GM18858 (cell line): ENCODE data around the gene COPS4.
"Not testable (repeated sequence)": the region's sequence is repeated elsewhere in the genome, so short reads cannot be mapped to it uniquely, and the experiment has no call there.

Experiments used
- ATAC-seq: cut with Tn5 transposase; IDR thresholded peaks from one replicate; pipeline ENCODE4 v1.9.1; 2021; ENCODE audit not compliant: unreplicated experiment

Gene COPS4

DNA sequence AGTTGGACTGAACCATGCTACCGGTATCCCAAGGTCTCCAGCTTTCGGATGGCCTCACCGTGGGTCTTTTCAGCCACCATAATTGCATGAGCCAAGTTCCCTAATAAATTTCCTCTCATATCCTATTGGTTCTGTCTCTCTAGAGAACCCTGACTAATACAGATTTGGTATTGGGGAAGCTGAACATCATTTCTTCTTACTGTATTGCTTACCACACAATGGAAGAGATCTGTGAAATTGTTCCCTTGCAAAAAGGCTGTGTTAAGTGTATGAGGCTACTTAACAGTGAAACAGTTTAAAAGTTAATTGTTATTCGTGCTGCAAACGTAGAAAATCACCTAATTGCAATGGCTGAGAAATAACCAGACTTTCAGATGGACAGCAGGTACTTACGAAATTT lies 45.6 kb downstream of the COPS4 start:
- ATAC-seq, result no peak

DNA sequence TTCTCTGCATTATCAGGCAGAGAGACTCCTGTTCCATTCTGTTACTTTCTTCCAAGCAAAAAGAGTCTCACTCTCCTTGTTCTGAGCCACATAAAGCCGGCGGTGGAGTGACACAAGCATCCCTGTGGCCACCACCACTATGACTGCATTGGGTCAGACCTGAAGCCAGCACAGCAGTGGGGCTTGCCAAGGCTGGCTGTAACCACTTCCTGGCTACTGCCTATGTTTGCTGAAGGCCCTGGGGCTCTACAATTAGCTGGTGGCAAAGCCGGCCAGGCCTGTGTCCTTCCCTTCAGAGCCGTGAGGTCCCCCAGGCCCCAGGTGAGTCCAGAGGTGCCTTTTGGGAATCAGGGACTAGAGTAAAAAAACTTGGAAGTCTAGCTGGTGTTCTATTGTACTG lies 47.8 kb downstream of the COPS4 start:
- no peak for ATAC-seq

DNA sequence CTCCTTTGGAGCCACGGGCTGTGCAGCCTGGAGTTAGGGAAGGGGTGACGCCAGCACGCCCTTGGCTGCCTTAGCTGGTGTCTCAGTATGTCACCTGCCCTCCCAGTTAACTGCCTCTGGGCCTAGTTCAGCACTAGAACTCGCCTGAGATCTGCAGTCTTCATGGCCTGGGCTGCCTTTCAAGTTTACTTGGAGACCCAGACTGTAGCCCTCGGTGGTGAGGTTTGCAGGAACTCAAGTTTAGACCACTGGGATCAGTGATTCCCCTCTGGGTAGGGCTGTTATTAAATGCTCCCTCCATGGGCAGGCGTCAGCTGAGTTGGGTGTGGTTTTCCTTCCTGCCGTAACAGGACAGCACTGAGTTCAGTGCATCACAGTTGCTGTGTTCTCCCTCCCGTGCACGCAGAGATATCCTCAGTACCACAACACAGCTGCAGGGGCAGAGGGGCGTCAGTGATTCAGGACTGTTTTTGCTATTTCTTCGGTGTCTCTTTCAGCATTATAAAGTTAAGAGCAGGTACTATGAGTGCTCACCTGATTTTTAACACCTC lies 49.0 kb downstream of the COPS4 start:
- no peak for ATAC-seq

DNA sequence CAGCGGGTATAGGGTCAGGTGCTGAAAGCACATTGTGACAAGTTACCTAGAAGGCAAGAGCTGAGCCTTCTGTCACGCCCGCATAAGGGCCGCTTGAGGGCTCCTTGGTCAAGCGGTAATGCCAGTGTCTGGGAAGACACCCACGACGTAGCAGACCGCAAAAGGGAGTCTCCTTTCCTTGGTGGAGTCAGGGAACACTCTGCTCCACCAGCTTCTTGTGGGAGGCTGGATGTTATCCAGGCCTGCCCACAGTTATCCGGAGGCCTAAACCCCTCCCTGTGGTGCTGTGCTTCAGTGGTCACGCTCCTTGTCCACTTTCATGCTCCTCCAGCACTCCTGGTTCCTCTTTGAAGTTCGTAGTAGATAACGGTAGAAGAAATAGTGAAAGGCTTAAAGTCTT lies 50.0 kb downstream of the COPS4 start:
- ATAC-seq, result not testable (repeated sequence)

DNA sequence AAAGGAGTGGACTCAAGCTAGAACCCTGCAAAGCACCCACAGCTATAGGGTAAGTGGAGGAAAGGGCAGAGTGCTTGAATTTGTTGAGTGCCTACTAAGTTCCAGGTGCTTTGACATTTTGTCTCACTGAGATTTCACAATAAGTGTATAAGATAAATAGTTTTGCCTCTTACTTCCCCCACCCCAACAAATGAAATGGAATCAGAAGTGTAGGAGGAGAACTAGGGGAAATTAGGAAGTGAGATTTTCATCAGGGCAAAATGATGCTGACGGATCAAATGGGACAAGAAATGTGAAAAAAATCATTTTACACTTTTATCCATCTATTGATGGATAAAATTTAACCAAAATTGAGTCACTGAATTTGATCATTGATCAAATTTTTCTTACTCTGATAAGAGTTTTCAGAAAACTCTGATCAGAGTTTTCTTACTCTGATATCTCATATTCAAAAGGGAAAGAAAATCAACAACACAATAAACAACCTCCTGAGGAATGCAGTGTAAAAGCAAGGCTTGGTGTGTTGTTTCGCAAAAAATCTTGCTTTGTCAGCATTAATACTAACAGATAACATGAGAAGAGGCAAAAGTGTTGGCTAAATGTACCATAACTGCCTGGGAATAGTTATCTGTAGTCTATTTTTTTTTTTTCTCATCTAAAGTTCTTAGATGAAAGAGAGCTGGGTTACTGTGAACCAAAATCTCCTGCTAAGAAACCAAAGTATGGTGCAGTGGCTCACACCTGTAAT lies 54.6 kb downstream of the COPS4 start:
- no peak for ATAC-seq

DNA sequence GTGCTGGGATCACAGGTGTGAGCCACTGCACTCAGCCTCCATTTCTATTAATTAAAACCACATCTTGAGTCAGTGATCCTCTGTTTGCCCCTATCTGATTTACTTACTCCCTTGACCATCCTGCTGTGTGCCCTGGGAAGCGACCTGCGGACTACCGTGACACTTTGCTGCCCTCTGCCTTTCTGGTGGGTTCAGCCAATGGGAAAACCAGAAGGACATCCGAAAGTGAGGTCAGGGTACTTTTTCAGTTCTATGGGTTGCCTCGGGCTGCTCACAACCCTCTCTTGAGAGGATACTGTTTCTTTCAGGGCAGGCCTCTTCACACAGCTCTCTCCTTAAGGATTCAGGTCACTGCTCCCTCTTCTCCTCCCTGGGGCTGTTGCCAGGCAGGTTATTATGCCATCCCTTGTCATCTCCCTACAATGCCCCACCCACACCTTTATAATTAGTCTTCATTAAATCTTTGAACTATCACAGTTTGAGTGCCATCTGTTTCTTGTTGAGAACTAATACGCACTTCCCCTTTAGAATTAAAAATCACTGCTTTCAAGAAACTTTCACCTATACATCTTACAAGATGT lies 58.2 kb downstream of the COPS4 start:
- ATAC-seq, result no peak

DNA sequence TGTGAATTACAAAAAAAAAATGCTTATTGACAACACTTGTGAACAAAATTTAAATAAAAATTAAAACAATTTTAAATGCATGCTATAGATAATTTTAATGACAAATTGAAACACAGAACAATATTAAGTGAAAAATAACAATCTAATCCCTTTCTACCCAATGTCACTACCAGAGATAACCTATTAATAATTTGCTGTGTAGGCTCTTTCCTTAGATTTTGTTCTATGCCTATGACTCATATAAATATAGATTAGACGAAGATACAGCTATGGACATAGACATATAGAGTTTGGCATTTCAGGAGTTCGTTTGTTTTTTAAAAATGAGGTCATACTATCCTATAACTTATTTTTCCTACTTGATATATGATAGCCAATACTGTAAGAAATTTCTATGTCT lies 61.4 kb downstream of the COPS4 start:
- no peak for ATAC-seq

DNA sequence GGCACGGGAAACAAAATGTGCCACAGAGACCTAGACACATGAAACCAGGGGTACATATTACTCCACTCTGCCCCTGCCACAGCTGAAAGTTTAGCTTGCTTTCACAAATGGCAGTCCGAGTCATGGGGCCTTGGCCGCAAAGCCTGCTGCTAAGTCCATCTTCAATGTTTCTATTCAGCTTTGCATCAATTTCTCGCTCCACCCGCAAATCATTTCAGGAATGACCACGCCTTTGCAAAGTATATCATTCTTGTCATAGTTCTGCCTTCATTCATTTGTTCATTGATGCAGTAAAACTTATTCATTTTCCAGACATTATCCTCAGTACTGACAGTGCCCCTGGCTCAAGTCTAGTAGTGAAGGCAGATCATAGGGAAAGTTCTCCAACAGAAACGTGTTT lies 70.0 kb downstream of the COPS4 start:
- ATAC-seq, result no peak

DNA sequence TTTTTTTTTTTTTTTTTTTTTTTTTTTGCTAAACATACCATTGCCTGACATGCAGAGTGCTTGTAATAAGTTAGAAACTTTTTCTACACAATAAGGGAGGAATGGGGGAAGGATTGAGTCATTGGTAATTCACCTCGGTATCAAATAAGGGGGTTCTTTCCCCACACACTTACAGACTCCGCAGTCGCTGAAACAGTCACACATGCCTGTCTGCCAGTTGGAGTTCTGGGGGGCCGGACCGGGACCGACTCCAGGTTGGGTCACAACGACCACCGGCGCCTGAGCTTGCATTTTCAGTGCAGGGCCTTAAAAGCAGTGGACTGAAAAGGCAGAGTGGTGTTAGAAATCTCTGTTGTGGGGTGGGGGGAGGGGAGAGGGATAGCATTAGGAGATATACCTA lies 72.6 kb downstream of the COPS4 start:
- ATAC-seq, result no peak

DNA sequence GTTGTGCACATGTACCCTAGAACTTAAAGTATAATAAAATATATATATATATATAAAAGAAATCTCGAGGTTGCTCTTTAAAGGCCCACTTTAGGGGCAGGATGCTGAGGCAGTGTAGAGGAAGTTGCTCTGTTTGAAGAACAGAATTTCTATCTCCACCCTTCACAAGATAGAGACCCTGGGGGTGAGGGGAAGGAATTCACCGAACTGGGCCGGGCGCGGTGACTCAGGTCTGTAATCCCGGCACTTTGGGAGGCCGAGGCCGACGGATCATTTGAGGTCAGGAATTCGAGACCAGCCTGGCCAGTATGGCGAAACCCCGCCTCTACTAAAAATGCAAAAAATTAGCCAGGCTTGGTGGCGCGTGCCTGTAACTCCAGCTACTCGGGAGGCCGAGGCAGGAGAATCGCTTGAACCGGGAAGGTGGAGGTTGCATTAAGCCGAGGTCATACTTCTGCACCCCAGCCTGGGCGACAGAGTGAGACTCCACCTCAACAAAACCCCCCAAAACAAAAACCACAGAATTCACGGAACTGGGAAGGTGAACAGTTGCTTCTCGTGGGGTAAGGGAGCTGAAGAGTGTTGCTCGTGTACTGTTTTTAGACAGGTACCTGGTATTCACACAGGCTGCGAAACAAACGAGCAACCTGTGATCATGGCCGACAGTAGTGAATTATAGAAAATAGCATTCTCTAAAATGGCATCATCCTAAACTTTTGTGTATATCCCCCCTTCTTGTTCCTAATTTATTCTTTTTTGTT lies 73.3 kb downstream of the COPS4 start:
- ATAC-seq, result no peak

DNA sequence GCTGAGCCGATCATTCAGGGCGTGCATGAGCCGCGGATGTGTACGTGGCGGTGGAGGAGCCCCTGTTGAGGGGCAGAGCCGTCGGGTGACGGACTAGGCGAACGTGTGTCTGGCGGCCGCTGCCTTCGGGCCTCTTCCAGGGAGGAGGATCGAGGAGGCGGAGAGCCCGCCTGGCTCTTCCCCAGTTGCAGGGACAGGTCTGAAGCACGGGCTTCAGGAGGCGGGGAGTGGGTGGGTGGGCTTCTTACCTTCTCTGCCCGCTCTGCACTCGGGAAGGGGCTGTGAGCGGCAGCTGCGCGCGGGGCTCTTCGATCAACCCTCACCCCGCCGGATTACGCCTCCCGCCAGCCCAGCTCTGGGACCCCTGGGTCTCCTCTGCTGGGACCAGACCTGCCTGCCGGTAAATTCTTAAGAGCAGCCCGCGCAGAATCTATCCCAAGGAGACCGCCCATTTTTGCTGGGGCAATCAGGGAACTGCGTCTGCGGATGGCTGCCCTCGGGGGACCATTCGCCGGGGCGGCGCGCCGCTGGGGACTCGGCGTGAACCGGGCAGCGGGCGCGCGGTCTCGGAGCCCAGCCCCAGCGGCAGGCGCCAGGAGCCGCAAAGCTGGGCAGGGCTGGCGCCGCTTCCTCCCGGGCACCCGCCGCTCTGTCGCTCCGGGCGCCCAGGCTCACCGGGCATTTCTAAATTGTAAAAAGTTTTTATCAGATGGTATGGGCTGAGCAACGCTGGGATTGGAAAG lies 74.7 kb downstream of the COPS4 start:
- peak; percentile 1 for ATAC-seq

DNA sequence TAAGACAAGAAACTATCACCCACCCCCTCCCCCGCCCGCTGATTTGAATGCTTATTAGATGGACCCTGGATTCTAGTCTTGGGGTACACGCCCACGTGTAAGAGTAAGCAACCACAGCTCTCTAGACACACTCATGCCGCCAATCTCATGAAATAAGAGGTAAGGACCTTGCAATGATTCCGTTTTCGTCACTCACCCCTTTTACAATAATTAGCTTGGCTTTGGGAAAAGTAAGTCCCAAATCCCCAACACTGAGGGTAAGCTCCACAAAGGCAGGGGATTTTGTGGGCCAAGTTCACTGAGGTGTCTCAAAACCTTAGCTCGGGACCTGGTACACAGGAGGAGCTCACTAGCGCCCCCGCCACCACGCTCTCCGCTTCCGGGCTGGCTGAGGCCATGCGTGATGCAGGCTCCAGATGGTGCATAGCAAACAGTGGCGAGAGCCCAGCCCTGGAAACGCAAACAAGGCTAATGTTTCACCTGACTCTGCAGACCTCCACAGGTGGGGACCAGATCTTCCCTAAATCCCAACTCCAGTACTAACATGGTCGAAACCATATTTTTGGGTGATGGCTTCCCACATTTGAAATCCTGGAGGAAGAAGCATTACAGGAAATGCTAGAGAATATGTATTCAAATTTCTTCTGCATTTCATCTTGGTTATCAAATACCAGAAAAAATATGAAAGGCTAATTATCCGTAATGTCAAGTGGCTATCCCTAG lies 75.4 kb downstream of the COPS4 start:
- ATAC-seq, result peak; percentile 43

DNA sequence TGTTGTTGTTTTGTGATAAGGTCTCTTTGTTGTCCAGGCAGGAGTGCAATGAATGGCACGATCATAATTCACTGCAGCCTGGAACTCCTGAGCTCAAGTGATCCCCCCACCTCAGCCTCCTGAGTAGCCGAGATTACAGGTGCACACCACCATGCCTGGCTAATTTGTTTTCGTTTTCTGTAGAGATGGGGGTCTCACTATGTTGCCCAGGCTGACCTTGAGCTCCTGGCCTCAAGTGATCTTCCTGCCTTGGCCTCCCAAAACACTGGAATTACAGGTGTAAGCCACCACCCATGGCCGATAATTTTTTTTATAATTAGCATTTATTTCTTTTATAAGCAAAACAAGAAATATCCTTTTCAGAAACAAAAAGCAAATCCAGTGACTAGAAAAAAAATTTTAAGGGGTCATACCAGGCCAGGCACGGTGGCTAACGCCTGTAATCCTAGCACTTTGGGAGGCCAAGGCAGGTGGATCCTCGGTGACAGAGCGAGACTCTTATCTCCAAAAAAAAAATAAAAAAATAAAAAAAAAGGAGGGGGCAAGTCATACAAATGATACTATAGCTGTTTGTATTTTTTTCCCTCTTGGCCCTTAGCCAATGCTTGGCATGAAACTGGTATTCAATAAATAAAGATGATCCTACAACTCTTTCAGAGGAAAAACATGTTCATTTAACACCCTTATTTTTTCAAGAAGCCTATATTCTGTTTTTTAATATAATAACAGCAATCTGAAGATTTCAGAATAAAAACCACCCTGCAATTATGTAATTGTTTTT lies 76.2 kb downstream of the COPS4 start:
- no peak for ATAC-seq

DNA sequence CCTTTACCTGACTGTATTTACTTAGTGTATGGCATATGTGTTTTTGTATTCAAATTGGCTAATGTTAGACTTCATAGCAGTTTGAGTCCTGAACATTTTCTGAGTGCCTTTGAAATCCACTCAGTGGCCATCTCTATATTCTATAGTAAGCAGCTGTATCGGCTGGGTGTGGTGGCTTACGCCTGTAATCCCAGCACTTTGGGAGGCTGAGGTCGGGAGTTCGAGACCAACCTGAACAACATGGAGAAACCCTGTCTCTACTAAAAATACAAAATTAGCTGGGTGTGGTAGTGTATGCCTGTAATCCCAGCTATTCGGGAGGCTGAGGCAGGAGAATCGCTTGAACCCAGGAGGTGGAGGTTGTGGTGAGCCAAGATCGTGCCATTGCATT lies 76.8 kb downstream of the COPS4 start:
- ATAC-seq, result not testable (repeated sequence)

DNA sequence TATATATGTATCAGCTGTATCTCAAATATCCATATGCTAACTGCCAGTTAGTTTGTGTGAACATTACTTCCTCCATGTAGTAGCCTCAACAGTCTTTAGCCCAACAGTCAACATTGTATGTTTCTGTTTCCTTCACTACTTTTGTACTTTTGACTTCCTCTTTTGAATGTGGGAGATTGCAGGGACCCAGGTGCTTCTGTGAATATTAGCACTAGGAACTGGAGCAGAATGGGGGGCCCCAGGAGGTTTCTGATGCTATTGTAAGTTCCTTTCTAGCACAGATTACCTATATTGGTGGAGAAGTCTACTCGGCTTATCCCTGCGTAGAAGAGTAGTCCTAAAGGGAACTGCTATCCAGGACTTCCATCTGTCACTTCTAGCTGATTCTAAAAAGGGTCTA lies 77.2 kb downstream of the COPS4 start:
- peak; percentile 39 for ATAC-seq

DNA sequence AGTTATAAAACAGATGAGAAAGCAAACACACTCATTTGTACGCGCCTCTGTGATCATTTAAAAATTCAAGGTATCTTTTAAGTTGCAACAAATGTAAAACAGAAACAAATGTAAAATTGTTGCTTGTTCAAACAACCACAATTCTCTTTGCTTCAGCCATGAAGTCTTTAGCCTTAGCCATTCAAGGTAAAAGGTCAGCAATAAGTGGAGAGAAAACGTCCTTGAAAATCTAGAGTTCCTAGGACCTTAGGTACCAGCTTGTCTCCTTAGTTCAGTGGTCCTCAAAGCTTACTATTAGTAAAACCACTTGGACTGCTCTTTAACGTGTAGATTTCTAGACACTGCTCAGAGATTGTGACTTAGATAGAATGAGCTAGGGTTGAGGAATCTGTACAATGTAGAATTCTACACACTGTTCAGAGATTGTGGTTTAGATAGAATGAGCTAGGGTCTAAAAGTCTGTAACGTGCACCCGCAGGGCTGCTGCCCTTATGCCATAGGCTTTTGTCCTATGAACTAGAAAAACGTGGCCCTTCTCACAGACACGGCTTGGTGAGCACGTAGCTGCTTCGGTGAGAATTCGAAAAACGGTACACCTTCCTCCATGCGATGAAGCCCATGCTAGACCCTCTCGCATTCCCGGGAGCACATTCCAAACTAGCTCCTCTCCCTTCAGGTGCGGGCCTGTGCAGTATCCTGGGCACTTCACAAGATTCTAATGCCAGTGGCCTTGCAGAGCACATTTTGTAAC lies 77.9 kb downstream of the COPS4 start:
- ATAC-seq, result no peak

DNA sequence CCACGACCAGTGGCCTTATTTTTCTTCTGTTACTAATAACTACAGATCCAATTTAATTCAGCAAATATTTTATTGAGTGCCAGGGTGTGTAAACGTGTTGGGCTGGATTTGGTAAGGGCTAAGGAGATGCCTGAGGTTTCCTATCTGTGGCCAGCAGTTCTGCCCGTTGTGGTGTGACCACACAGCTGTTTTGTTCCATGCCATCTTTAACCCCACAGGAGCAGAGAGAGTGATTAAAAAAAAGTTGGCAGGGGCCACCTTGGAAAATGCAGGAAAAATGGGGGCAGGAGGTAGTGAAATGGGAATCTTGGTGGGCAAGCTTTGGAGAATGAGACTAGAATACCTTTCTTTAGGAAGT lies 78.4 kb downstream of the COPS4 start:
- ATAC-seq, result no peak

DNA sequence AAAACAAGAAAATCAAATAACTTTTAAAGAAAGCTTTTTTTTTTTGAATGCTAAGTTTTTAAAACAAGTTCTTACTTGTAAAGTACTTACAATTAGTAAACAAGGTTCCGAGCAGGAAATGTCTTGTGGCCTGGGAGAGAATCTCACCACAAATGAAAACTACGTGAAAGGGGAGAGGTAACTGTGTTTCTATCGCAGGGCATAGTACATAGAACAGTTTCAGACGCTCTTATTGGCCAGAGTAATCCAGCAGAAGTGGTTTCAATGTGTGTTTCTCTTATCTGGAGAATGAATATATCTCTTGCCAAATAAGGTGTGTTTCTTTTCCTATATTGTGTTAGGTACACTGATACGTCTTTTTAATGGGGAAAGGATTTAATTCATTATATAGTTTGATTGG lies 79.6 kb downstream of the COPS4 start, which contains the start of gene PLAC8:
PLAC8 (minus strand) TSS at position 154 of the 400 bp plus-strand sequence. CDS start 6,808 bp downstream, outside the sequence.
- peak; percentile 43 for ATAC-seq

DNA sequence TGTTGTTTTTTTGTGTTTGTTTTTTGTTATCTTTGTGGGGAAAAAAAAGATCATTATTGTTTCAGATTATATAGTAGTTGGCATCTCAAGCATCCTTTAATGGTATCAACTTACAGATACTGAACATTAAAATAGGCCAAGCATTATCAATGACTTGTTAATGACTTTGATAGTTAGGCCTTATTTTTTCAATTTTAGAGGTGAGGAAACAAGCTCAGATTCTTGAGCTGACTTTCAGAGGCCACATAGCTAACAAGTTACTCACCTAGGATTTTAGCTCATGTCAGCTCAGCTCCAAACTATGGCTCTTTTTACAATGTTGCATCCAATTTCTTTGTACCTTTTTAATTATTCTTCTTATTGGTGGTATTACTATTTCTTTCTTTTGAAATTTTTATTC lies 80.0 kb downstream of the COPS4 start:
- ATAC-seq, result no peak
